Pancreas (tissue), 10 donors: ENCODE results near the gene TTC14. TPM values are rescaled to one million over a fixed set of nuclear protein-coding genes. Genes with fewer than 3 reads are reported as not detected.

Source experiments
- ATAC-seq, 4 donors: fragments of 200-7000 bp; cut with Tn5 transposase; one replicate each; pipeline versions ENCODE4 v1.8.0 to v1.9.1; 2020; ENCODE audit warnings: mild to moderate bottlenecking in 4 of 4, moderate library complexity in 4 of 4
- DNase-seq, 6 donors: peaks; one replicate each; pipeline ENCODE4 v3.0.0-alpha.2; 2020
- FAIRE-seq: peaks from 2 replicates; lab custom pipeline; 2012; peaks lifted over from hg19 to GRCh38; lab: Jason Lieb, UNC
- H3K27ac ChIP-seq, 4 donors: fragments of 200-600 bp; sonication (generic); 1 replicate in 3 of 4; 2 replicates in 1 of 4; pipeline versions ENCODE4 v1.5.0 to v1.8.0; 2020
- H3K27me3 ChIP-seq, 4 donors: fragments of 200-600 bp; one replicate each; pipeline ENCODE4 v1.8.0; 2021
- H3K36me3 ChIP-seq, 3 donors: fragments of 200-600 bp; sonication (generic) in 1 of 3; one replicate each; pipeline versions ENCODE4 v1.5.0 to v1.8.0; 2020 to 2021
- H3K4me1 ChIP-seq, 3 donors: fragments of 200-600 bp; one replicate each; pipeline ENCODE4 v1.8.0; 2021
- H3K4me3 ChIP-seq, 4 donors: fragments of 200-600 bp; sonication (generic) in 2 of 4; one replicate each; pipeline versions ENCODE4 v1.5.0 to v1.8.0; 2020 to 2021
- H3K9me3 ChIP-seq, 4 donors: fragments of 200-600 bp; one replicate each; pipeline ENCODE4 v1.8.0; 2021
- WGBS, 2 donors: extraction: QIAGEN DNeasy Blood & Tissue Kit; methylation state at CpG; one replicate each; pipeline ENCODE4 v1.1.7; 2013; 5-methylcytosine and 5-hydroxymethylcytosine counted together
- intact Hi-C, 3 donors: fragments of 100-400 bp; cut with DNase I; formaldehyde crosslinking; loops; one replicate each; pipeline versions ENCODE4 v1.11.1 to v1.14.2; 2022
- polyA plus RNA-seq, 2 donors: library from polyadenylated mRNA; stranded (reverse); fragments of 200-250 nt; gene quantifications; one replicate each; pipeline ENCODE4 v1.2.3, GENCODE V29; 2013
- total RNA-seq, 6 donors: library from RNA; stranded (reverse); fragmentation: NEBNext Ultra II Directional in 4 of 6; extraction: Animal tissue kit (Norgen Biotek cat#: 25700) in 4 of 6; gene quantifications; one replicate each; pipeline versions ENCODE4 v1.2.1 to v1.2.4, GENCODE V29; 2021 to 2023
- TF ChIP-seq, protein P1 (sequence below), 4 donors: fragments of 200-600 bp; sonication (generic) in 3 of 4; IDR thresholded peaks; one replicate each; pipeline versions ENCODE4 v1.5.0 to v1.8.0; 2021; ENCODE audit warnings: antibody characterized with exemption in 4 of 4
- donor health status: healthy with polysubstance abuse.
- donor health status: DM: no; HTN: no; CAD: no; lungs with moderate emphysema.
- donor health status: DM: no; HTN: no; CAD: no.
- donor health status: control.
- donor health status: control.
- donor health status: Bipolar disorder and iron deficiency.
- donor health status: DM: yes; HTN: yes; CAD: no.
- donor health status: DM: no; HTN: no; CAD: no.
- donor health status: DM: no; HTN: no; CAD: no.
- donor health status: DM: yes; HTN: yes; CAD: no.

TTC14 gene
- total and polyA plus RNA-seq, 8 donors, result 12.3 to 40.1 (median 22.2) TPM

- DNase-seq (no peak), ATAC-seq (peak; percentile 79 to 96 (median 91)), FAIRE-seq (no peak)
- no peak overlapping the region for H3K4me3 ChIP-seq
- H3K27ac ChIP-seq, result no peak overlapping the region
- H3K27me3 ChIP-seq, result no peaks in the 10 kb centered on the region
- 27 to 46% methylated on average over 2 of the region's 2 CpGs for WGBS, 2 donors
- no peaks in the 10 kb centered on the region for H3K36me3 ChIP-seq
- H3K4me1 ChIP-seq, result peaks cover 0 to 3% (median 0%) of the 10 kb centered on the region in 3 donors
- TF ChIP-seq, protein P1, sequence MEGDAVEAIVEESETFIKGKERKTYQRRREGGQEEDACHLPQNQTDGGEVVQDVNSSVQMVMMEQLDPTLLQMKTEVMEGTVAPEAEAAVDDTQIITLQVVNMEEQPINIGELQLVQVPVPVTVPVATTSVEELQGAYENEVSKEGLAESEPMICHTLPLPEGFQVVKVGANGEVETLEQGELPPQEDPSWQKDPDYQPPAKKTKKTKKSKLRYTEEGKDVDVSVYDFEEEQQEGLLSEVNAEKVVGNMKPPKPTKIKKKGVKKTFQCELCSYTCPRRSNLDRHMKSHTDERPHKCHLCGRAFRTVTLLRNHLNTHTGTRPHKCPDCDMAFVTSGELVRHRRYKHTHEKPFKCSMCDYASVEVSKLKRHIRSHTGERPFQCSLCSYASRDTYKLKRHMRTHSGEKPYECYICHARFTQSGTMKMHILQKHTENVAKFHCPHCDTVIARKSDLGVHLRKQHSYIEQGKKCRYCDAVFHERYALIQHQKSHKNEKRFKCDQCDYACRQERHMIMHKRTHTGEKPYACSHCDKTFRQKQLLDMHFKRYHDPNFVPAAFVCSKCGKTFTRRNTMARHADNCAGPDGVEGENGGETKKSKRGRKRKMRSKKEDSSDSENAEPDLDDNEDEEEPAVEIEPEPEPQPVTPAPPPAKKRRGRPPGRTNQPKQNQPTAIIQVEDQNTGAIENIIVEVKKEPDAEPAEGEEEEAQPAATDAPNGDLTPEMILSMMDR (IDR thresholded peaks at IDR 0.05), result peak in 3 of 4 donors; percentile 12 to 40 (median 31)
- intact Hi-C loops, result loop anchor here in 1 of 3 donors (10.0 kb wide), 1 partner anchor 670 kb away; no protein-coding TSS in a partner anchor
- H3K9me3 ChIP-seq, result no peaks in the 10 kb centered on the region
Observed at GRCh38 chr3:180594631-180595558, 7.1 kb upstream of the TTC14 start.

GRCh38 chr3:180595559-180595935 lies 6.4 kb upstream of the TTC14 start:
- Histone ChIP-seq H3K27ac (no peak overlapping the region), H3K27me3 (no peaks in the 10 kb centered on the region), H3K4me1 (peaks cover 0 to 3% (median 0%) of the 10 kb centered on the region in 3 donors), H3K4me3 (no peak overlapping the region), H3K9me3 (no peaks in the 10 kb centered on the region), H3K36me3 (no peaks in the 10 kb centered on the region)
- intact Hi-C loops, result loop anchor here in 1 of 3 donors (10.0 kb wide), 1 partner anchor 671 kb away; no protein-coding TSS in a partner anchor
- peak in 3 of 4 donors; percentile 18 to 59 (median 27) for ATAC-seq
- TF ChIP-seq, protein P1 (IDR thresholded peaks at IDR 0.05), result no peak
- DNase-seq, result no peak
- no peak for FAIRE-seq
- 21 to 35% methylated on average over 1 of the region's 1 CpG for WGBS, 2 donors

DNA sequence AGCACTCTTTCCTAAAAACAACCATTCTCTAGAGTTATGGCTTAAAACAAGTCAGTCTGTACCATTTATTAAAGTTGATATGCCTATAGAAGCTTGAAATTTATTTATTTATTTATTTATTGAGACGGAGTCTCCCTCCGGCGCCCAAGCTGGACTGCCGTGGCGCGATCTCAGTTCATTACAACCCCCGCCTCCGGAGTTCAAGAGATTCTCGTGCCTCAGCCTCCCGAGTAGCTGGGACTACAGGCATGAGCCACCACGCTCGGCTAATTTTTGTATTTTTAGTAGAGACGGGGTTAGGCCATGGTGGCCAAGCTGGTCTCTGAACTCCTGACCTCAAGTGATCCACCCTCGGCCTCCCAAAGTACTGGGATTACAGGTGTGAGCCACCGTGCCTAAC lies 1.5 kb upstream of the TTC14 start:
- FAIRE-seq (no peak), DNase-seq (peak in 1 of 6 donors; percentile 13), ATAC-seq (no peak)
- Histone ChIP-seq H3K27me3 (no peaks in the 10 kb centered on the region), H3K4me1 (peaks cover 4 to 18% (median 9%) of the 10 kb centered on the region in 3 donors), H3K36me3 (peaks cover 0 to 4% (median 0%) of the 10 kb centered on the region in 3 donors), H3K9me3 (no peaks in the 10 kb centered on the region), H3K27ac (no peak overlapping the region), H3K4me3 (no peak overlapping the region)
- WGBS, 2 donors, result 97% methylated on average over 15 of the region's 15 CpGs
- intact Hi-C loops, result no loop called here
- TF ChIP-seq, protein P1 (IDR thresholded peaks at IDR 0.05), result no peak

DNA sequence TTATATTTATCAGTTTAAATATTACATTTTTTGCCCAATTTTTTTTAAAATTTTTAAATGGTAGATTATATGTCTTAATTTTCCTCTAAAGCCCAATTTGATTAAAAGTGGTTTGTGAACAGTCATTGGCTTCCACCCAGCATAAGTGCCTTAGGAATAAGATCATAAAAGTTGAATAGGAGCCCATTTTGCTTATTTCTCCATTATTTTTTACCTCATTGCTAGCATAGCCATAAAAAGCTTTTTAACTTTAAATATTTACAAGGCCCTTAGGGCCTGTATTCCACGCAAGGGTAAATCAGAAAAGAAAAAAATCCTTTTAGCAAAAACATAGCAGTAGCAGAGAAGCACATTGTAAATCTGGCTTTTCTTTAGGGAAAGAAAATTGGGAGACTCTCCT lies 9.0 kb downstream of the TTC14 start:
- no peak for DNase-seq
- Histone ChIP-seq H3K27ac (no peak overlapping the region), H3K27me3 (no peaks in the 10 kb centered on the region), H3K9me3 (no peaks in the 10 kb centered on the region), H3K36me3 (peaks cover 0 to 48% (median 33%) of the 10 kb centered on the region in 3 donors), H3K4me3 (no peak overlapping the region), H3K4me1 (no peaks in the 10 kb centered on the region)
- no peak for FAIRE-seq
- no peak for ATAC-seq
- 100% methylated on average over 1 of the region's 1 CpG for WGBS, 2 donors
- intact Hi-C loops, result no loop called here
- TF ChIP-seq, protein P1 (IDR thresholded peaks at IDR 0.05), result no peak
